Nephron (organoid): ENCODE results near the gene ZYG11B.

ENCODE experiments used
- H3K27ac Mint-ChIP-seq, 3 experiments: 2 replicates each; pipeline ENCODE4 v1.8.0; 2020; ENCODE audit warnings: mixed read lengths in 3 of 3, mild to moderate bottlenecking in 2 of 3, moderate library complexity in 1 of 3
- H3K27me3 Mint-ChIP-seq: 2 replicates; pipeline ENCODE4 v1.8.0; 2021; ENCODE audit warnings: low read depth, mild to moderate bottlenecking, moderate library complexity, mixed read lengths
- H3K36me3 Mint-ChIP-seq: 2 replicates; pipeline ENCODE4 v1.8.0; 2020; ENCODE audit warnings: low read depth, mixed read lengths
- H3K4me1 Mint-ChIP-seq: 2 replicates; pipeline ENCODE4 v1.8.0; 2020; ENCODE audit warnings: mixed read lengths
- H3K4me3 Mint-ChIP-seq, 3 experiments: 2 replicates each; pipeline ENCODE4 v1.8.0; 2020; ENCODE audit warnings: mild to moderate bottlenecking in 3 of 3, mixed read lengths in 3 of 3, moderate library complexity in 2 of 3
- H3K9me3 Mint-ChIP-seq: 2 replicates; pipeline ENCODE4 v1.8.0; 2020; ENCODE audit warnings: mixed read lengths
- CTCF ChIP-seq, 3 experiments: fragments of 200-600 bp; sonication (generic); IDR thresholded peaks; one replicate each; pipeline ENCODE4 v1.5.0; 2021; ENCODE audit warnings: antibody characterized with exemption in 3 of 3; ENCODE audit not compliant: unreplicated experiment in 3 of 3

Gene ZYG11B

DNA sequence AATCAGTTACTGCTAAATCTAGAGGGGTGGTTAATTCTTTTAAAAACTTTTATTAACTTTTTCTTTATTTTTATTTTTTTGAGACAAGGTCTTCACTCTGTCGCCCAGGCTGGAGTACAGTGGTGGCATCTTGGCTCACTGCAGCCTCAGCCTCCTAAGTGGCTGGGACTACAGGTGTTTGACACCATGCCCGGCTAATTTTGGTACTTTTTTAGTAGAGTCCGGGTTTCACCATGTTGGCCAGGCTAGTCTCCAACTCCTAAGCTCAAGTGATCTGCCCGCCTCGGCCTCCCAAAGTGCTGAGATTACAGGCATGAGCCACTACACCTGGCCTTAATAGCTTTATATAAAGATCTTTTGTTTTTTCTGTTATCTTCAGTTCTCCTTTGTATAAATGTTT is 11.9 kb downstream of the ZYG11B start:
- H3K9me3 Mint-ChIP-seq, result peaks cover 3% of the 10 kb centered on the region
- H3K27me3 Mint-ChIP-seq, result no peaks in the 10 kb centered on the region
- no peak for TF ChIP-seq CTCF (IDR thresholded peaks at IDR 0.05; ENCODE audit: unreplicated experiment in 3 of 3)
- H3K4me1 Mint-ChIP-seq, result peaks cover 5% of the 10 kb centered on the region
- peak overlapping the region in 1 of 3 experiments; percentile 43 for H3K27ac Mint-ChIP-seq
- peaks cover 23% of the 10 kb centered on the region for H3K36me3 Mint-ChIP-seq
- H3K4me3 Mint-ChIP-seq, result no peak overlapping the region

DNA sequence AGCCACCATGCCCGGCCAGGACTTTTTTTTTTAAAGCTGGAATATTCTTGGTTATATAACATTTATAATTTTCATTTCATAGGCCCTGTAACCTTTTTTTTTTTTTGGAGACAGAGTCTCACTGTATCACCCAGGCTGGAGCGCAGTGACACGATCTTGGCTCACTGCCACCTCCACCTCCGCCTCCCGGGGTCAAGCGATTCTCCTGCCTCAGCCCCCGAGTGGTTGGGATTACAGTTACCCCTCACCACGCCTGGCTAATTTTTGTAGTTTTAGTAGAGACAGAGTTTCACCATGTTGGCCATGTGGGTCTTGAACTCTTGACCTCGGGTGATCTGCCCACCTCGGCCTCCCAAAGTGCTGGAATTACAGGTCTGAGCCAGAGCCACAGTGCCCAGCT is 12.6 kb downstream of the ZYG11B start:
- Mint-ChIP-seq H3K27ac (no peak overlapping the region), H3K4me3 (no peak overlapping the region), H3K27me3 (no peaks in the 10 kb centered on the region), H3K36me3 (peaks cover 27% of the 10 kb centered on the region), H3K9me3 (peaks cover 3% of the 10 kb centered on the region), H3K4me1 (peaks cover 5% of the 10 kb centered on the region)
- TF ChIP-seq CTCF (IDR thresholded peaks at IDR 0.05; ENCODE audit: unreplicated experiment in 3 of 3), result no peak

DNA sequence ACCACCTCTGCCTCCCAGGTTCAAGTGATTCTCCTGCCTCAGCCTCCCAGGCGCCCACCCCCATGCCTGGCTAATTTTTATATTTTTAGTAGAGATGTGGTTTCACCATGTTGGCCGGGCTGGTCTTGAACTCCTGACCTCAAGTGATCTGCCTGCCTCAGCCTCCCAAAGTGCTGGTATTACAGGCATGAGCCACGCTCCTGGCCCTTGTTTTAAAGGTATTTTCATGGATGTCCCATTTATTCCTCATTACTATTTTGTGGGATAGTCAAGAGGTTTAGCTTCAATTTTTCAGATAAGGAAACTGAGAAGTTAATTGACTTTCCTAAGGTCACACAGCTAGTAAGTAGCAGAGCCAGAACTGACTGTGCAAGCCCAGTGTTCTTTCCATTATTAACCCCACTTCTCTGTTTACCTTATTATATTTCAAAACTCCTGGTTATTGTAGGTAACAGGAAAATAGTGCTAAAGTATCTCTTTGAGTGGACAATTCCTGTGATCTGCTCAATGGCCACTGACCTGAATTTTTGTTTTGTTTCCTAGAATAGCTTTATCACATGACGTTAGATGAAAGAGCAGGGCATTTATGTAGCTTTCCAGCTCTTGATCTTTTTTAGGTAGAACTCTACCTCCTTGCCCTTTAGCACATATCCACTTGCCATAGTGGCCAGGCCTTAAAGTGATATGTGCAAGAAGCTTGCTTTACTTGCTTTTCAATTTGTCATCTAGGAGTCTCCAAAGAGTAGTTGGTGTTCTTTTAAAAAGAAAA is 13.6 kb downstream of the ZYG11B start:
- TF ChIP-seq CTCF (IDR thresholded peaks at IDR 0.05; ENCODE audit: unreplicated experiment in 3 of 3), result no peak
- peak overlapping the region in 1 of 3 experiments; percentile 28 for H3K27ac Mint-ChIP-seq
- H3K36me3 Mint-ChIP-seq, result peaks cover 31% of the 10 kb centered on the region
- peaks cover 3% of the 10 kb centered on the region for H3K9me3 Mint-ChIP-seq
- no peak overlapping the region for H3K4me3 Mint-ChIP-seq
- no peaks in the 10 kb centered on the region for H3K27me3 Mint-ChIP-seq
- peaks cover 5% of the 10 kb centered on the region for H3K4me1 Mint-ChIP-seq

GRCh38 chr1:52741259-52741658 is 15.0 kb downstream of the ZYG11B start:
- Mint-ChIP-seq H3K27me3 (no peaks in the 10 kb centered on the region), H3K36me3 (peaks cover 31% of the 10 kb centered on the region), H3K27ac (no peak overlapping the region), H3K9me3 (peaks cover 3% of the 10 kb centered on the region), H3K4me3 (no peak overlapping the region), H3K4me1 (peaks cover 5% of the 10 kb centered on the region)
- TF ChIP-seq CTCF (IDR thresholded peaks at IDR 0.05; ENCODE audit: unreplicated experiment in 3 of 3), result no peak

DNA sequence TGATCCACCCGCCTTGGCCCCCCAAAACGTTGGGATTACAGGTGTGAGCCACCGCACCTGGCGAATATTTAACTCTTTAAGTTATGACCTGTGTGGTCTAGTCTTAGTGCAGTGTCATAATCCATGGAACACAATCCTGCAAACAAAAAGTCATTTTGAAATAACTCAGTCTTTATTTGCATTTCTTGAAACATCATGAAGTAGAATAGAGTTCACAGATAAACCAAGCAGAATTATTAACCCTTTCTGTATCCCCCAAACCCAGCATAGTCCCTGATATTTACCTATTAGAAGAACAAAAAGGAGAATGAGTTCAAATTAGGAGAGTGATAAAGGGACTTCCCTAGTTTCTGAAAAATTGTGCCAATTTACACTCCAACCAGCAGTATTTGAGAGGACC is 19.9 kb downstream of the ZYG11B start:
- TF ChIP-seq CTCF (IDR thresholded peaks at IDR 0.05; ENCODE audit: unreplicated experiment in 3 of 3), result no peak
- Mint-ChIP-seq H3K36me3 (peaks cover 22% of the 10 kb centered on the region), H3K4me1 (peaks cover 14% of the 10 kb centered on the region), H3K4me3 (no peak overlapping the region), H3K27me3 (no peaks in the 10 kb centered on the region), H3K27ac (no peak overlapping the region), H3K9me3 (peaks cover 3% of the 10 kb centered on the region)

DNA sequence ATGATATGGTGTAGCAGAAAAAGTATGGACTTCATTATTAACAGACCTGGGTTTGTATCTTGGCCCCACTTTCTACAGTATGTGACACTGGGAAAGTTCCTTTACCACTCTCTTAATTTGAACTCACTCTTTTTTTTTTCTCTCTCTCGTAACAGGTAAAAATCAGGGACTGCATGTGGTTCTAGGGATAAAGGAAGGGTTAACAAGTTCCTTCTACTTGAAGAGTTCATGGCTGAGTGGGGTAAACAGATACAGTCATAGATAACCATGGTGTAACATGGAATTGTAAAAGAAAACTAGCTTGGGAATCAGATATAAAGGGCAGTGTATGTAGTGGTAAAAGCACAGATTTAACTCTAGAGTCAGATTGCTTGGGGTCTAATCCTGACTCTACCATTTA is 21.2 kb downstream of the ZYG11B start:
- Mint-ChIP-seq H3K9me3 (no peaks in the 10 kb centered on the region), H3K4me1 (peaks cover 25% of the 10 kb centered on the region)

More for the DNA sequence above, 21.2 kb downstream of the ZYG11B start:
- no peaks in the 10 kb centered on the region for H3K27me3 Mint-ChIP-seq
- H3K4me3 Mint-ChIP-seq, result no peak overlapping the region
- no peak for TF ChIP-seq CTCF (IDR thresholded peaks at IDR 0.05; ENCODE audit: unreplicated experiment in 3 of 3)
- peaks cover 13% of the 10 kb centered on the region for H3K36me3 Mint-ChIP-seq
- no peak overlapping the region for H3K27ac Mint-ChIP-seq
